GM18868 (cell line): Measurements from ENCODE around the gene ARHGEF10L.
"Not testable (repeated sequence)": the region's sequence is repeated elsewhere in the genome, so short reads cannot be mapped to it uniquely, and the experiment has no call there.

Experiments used
- ATAC-seq: cut with Tn5 transposase; IDR thresholded peaks from one replicate; pipeline ENCODE4 v1.9.1; 2021; ENCODE audit warnings: mild to moderate bottlenecking, moderate library complexity; ENCODE audit not compliant: unreplicated experiment

The ARHGEF10L gene

DNA sequence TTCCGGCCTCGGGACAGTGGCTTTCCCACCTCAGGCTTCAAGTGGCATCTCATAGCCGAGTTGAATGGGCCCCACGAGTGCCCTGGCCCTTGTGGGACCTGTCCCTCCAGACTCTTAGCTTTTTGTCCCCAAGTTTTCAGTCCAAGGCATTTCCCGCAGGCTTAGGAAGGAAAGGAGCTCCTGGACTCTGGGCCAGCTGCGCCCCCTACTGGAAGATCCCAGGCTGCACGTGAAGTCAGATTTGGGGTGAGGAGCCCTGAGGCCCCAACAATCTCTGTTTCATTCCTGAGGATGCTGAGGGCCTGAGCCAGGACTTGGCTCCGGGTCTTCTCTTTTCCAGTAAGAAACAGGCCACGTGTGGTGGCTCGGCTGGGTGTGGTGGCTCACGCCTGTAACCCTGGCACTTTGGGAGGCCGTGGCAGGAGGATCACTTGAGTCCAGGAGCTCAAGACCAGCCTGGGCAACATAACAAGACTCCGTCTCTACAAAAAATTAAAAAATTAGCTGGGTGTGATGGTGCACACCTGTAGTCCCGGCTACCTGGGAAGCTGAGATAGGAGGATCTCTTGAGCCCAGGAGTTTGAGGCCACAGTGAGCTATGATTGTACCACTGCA lies 67.4 kb downstream of the ARHGEF10L start:
- ATAC-seq, result no peak

GRCh38 chr1:17607644-17608581 lies 68.4 kb downstream of the ARHGEF10L start:
- ATAC-seq, result no peak

GRCh38 chr1:17609529-17609928 lies 70.0 kb downstream of the ARHGEF10L start:
- no peak for ATAC-seq

DNA sequence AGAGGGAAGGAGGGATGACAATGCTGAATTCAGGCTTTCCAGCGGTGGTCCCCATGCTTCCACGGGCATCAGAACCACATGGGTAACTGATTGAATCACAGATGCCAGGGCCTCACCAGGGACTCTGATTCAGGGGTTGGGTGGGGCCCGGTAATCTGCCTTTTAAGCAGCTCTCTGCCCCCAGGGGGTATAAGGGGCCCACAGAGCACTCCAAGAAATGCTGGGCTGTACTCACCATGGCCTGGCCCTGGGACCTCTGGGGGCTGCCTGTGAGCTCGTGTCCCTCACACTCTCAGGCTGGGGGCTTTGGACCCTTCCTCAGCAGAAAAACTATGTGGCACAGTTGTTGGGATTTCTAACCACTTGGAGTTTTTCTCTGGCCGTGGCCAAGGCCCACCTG lies 70.6 kb downstream of the ARHGEF10L start:
- no peak for ATAC-seq

- no peak for ATAC-seq
Measured at GRCh38 chr1:17610713-17611112, 71.2 kb downstream of the ARHGEF10L start.

DNA sequence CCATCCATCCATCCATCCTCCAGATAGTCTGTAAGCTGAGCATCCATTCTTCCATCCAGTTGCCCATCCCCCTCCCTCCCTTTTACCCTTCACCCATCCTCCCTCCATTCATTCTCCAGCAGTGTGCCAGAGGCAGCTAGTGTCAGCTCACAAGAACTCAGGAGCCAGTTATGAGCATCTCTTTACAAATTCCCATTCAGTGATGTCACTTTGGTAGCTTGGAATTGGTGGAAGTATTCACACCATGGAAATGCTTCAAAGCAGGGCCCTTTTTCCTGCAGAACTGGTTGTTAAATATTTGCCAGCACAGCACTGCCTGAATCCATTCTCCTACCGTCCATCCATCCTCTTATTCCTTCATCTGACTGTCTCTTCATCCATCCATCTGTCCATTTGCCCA lies 72.5 kb downstream of the ARHGEF10L start:
- no peak for ATAC-seq

GRCh38 chr1:17612831-17613230 lies 73.3 kb downstream of the ARHGEF10L start:
- ATAC-seq, result no peak

DNA sequence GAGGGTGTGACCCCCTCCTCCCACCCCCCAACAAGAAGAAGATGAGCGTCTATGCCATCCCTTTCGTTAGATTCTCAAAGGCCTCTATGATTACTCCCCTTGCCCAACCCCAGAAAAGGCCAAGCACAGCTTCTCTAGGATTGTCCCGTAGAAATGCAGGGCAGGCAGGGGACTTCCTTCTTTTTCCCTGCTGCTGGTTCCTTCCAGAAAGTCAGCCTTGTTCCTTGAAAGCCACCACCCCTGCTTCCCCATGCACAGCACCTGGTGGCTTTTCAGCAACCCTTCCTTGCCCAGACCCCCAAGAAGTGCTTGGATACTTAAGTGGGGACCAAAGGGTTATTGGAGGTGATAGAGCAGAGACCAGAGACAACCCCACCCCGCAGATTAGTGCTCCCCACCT lies 75.1 kb downstream of the ARHGEF10L start:
- no peak for ATAC-seq

- ATAC-seq, result no peak
Measured at GRCh38 chr1:17615157-17615556, 75.7 kb downstream of the ARHGEF10L start.

- ATAC-seq, result no peak
Measured at GRCh38 chr1:17615959-17616358, 76.5 kb downstream of the ARHGEF10L start.

GRCh38 chr1:17616731-17617279 lies 77.3 kb downstream of the ARHGEF10L start:
- ATAC-seq, result no peak

GRCh38 chr1:17617787-17618557 lies 78.5 kb downstream of the ARHGEF10L start:
- no peak for ATAC-seq

GRCh38 chr1:17618558-17619247 lies 79.2 kb downstream of the ARHGEF10L start:
- no peak for ATAC-seq

DNA sequence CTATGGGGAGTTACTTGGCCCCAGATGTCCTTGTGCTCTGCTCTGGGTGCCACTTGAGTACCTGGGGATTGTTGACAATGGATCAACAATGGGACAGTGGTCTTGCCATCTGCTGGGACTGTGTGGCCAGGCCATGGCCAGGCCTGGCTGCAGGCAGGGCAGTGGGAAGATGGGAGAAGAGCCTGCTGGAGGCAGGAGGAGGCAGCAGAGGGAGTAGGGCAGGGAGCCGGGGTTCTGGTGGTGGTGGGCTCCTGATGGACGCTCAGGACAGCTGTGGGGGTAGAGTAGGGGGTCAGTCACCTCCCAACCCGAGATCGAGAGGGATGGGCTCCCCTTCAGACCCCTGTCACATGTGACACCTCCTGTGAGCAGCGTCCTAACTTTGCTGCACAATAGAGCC lies 81.0 kb downstream of the ARHGEF10L start:
- ATAC-seq, result no peak

DNA sequence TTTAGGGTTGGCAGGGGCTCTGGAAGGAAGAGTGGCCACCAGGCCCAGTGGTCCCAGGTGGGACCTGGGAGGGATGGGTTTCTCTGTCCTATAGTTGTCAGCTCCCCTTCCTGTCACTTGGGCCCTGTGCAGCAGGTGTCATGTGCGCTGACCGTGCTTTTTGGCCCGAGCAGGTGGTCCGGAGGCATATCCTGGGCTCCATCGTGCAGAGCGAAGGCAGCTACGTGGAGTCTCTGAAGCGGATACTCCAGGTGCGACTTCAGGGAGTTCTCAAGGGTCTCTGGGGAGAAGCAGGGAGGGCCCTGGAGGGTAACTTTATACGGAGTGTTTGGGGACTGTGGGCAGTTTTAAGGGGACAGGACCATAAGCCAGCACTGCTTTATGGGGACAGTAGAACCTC lies 82.2 kb downstream of the ARHGEF10L start:
- ATAC-seq, result no peak

- ATAC-seq, result no peak
Measured at GRCh38 chr1:17622823-17623222, 83.3 kb downstream of the ARHGEF10L start.

GRCh38 chr1:17624611-17625233 lies 85.2 kb downstream of the ARHGEF10L start:
- ATAC-seq, result no peak

GRCh38 chr1:17627239-17628052 lies 87.9 kb downstream of the ARHGEF10L start:
- no peak for ATAC-seq

GRCh38 chr1:17629046-17629445 lies 89.5 kb downstream of the ARHGEF10L start:
- not testable (repeated sequence) for ATAC-seq
